ENCODE results near the gene EXOC4.

EXOC4 gene

GRCh38 chr7:134047675-134048074 is 794.8 kb downstream of the EXOC4 start:
- no peaks in the 10 kb centered on the region for H3K36me3 ChIP-seq (ENCODE audit: low read depth)
- no peak overlapping the region for H3K4me3 ChIP-seq (ENCODE audit: severe bottlenecking)
- no peak overlapping the region for H3K27ac ChIP-seq (ENCODE audit: poor library complexity, severe bottlenecking)
- H3K4me1 ChIP-seq (ENCODE audit: insufficient read depth, poor library complexity, severe bottlenecking), result no peaks in the 10 kb centered on the region
- ATAC-seq (ENCODE audit: low read depth) (no peak), DNase-seq (ENCODE audit: low spot score) (no peak)
- H3K27me3 ChIP-seq (ENCODE audit: insufficient read depth, poor library complexity, severe bottlenecking), result no peaks in the 10 kb centered on the region
- no peaks in the 10 kb centered on the region for H3K9me3 ChIP-seq (ENCODE audit: severe bottlenecking)
- TF ChIP-seq CTCF (IDR thresholded peaks at IDR 0.05; ENCODE audit: poor library complexity, severe bottlenecking), result no peak

- Histone ChIP-seq H3K4me3 (ENCODE audit: severe bottlenecking) (no peak overlapping the region), H3K4me1 (ENCODE audit: insufficient read depth, poor library complexity, severe bottlenecking) (no peaks in the 10 kb centered on the region), H3K27me3 (ENCODE audit: insufficient read depth, poor library complexity, severe bottlenecking) (no peaks in the 10 kb centered on the region), H3K27ac (ENCODE audit: poor library complexity, severe bottlenecking) (no peak overlapping the region), H3K36me3 (ENCODE audit: low read depth) (no peaks in the 10 kb centered on the region), H3K9me3 (ENCODE audit: severe bottlenecking) (no peaks in the 10 kb centered on the region)
- ATAC-seq (ENCODE audit: low read depth) (no peak), DNase-seq (ENCODE audit: low spot score) (no peak)
- no peak for TF ChIP-seq CTCF (IDR thresholded peaks at IDR 0.05; ENCODE audit: poor library complexity, severe bottlenecking)
Measured at GRCh38 chr7:134048166-134048565, 795.3 kb downstream of the EXOC4 start.

- no peak for ATAC-seq (ENCODE audit: low read depth)
- H3K27me3 ChIP-seq (ENCODE audit: insufficient read depth, poor library complexity, severe bottlenecking), result no peaks in the 10 kb centered on the region
- H3K36me3 ChIP-seq (ENCODE audit: low read depth), result no peaks in the 10 kb centered on the region
- no peak for TF ChIP-seq CTCF (IDR thresholded peaks at IDR 0.05; ENCODE audit: poor library complexity, severe bottlenecking)
- H3K4me1 ChIP-seq (ENCODE audit: insufficient read depth, poor library complexity, severe bottlenecking), result no peaks in the 10 kb centered on the region
- no peak for DNase-seq (ENCODE audit: low spot score)
- no peak overlapping the region for H3K27ac ChIP-seq (ENCODE audit: poor library complexity, severe bottlenecking)
- H3K9me3 ChIP-seq (ENCODE audit: severe bottlenecking), result no peaks in the 10 kb centered on the region
- no peak overlapping the region for H3K4me3 ChIP-seq (ENCODE audit: severe bottlenecking)
Measured at GRCh38 chr7:134051020-134051419, 798.1 kb downstream of the EXOC4 start.

- TF ChIP-seq CTCF (IDR thresholded peaks at IDR 0.05; ENCODE audit: poor library complexity, severe bottlenecking), result no peak
- DNase-seq (ENCODE audit: low spot score) (no peak), ATAC-seq (ENCODE audit: low read depth) (no peak)
- Histone ChIP-seq H3K27ac (ENCODE audit: poor library complexity, severe bottlenecking) (no peak overlapping the region), H3K9me3 (ENCODE audit: severe bottlenecking) (no peaks in the 10 kb centered on the region), H3K27me3 (ENCODE audit: insufficient read depth, poor library complexity, severe bottlenecking) (no peaks in the 10 kb centered on the region), H3K36me3 (ENCODE audit: low read depth) (no peaks in the 10 kb centered on the region), H3K4me1 (ENCODE audit: insufficient read depth, poor library complexity, severe bottlenecking) (no peaks in the 10 kb centered on the region), H3K4me3 (ENCODE audit: severe bottlenecking) (no peak overlapping the region)
Measured at GRCh38 chr7:134056816-134057215, 803.9 kb downstream of the EXOC4 start.

GRCh38 chr7:134058521-134058920 is 805.6 kb downstream of the EXOC4 start:
- Histone ChIP-seq H3K36me3 (ENCODE audit: low read depth) (no peaks in the 10 kb centered on the region), H3K27me3 (ENCODE audit: insufficient read depth, poor library complexity, severe bottlenecking) (no peaks in the 10 kb centered on the region), H3K9me3 (ENCODE audit: severe bottlenecking) (no peaks in the 10 kb centered on the region), H3K4me3 (ENCODE audit: severe bottlenecking) (no peak overlapping the region), H3K27ac (ENCODE audit: poor library complexity, severe bottlenecking) (no peak overlapping the region), H3K4me1 (ENCODE audit: insufficient read depth, poor library complexity, severe bottlenecking) (no peaks in the 10 kb centered on the region)
- no peak for TF ChIP-seq CTCF (IDR thresholded peaks at IDR 0.05; ENCODE audit: poor library complexity, severe bottlenecking)
- DNase-seq (ENCODE audit: low spot score) (no peak), ATAC-seq (ENCODE audit: low read depth) (no peak)

Measured in RWPE2 (cell line).